Measurements from ENCODE around the gene FAM53B.

Gene FAM53B

GRCh38 chr10:124595143-124595883, 148.9 kb downstream of the FAM53B start:
- Histone ChIP-seq H3K23ac (ENCODE audit: low read length) (no peak overlapping the region), H4K8ac (ENCODE audit: low read depth, low read length) (no peak overlapping the region), H3K4ac (ENCODE audit: low read depth, low read length) (no peak overlapping the region), H3K4me1 (ENCODE audit: control insufficient read depth in 1 of 2, insufficient read depth in 2 of 2, low read length in 2 of 2) (no peaks in the 10 kb centered on the region), H2BK5ac (ENCODE audit: low read depth, low read length, poor library complexity) (no peak overlapping the region), H2BK12ac (ENCODE audit: low read length) (no peak overlapping the region), H3K27ac (ENCODE audit: low read depth, low read length) (no peak overlapping the region), H3K4me3 (ENCODE audit: low read depth, low read length) (no peak overlapping the region), H4K12ac (ENCODE audit: low read depth, low read length) (no peak overlapping the region), H2AK5ac (ENCODE audit: low read length) (no peak overlapping the region), H3K27me3 (ENCODE audit: insufficient read depth, low read length) (no peaks in the 10 kb centered on the region), H3K9ac (ENCODE audit: low read length) (no peak overlapping the region), H3K4me2 (ENCODE audit: low read length) (no peak overlapping the region), H3K9me3 (ENCODE audit: insufficient read depth, low read depth, low read length) (peaks cover 1% of the 10 kb centered on the region), H3K79me1 (ENCODE audit: low read length) (no peaks in the 10 kb centered on the region), H2BK120ac (ENCODE audit: insufficient read depth, low read length, poor library complexity) (no peak overlapping the region), H4K91ac (ENCODE audit: low read depth, low read length) (no peak overlapping the region), H3K14ac (ENCODE audit: low read length) (no peak overlapping the region), H3K79me2 (ENCODE audit: control insufficient read depth, insufficient read depth, low read length, poor library complexity) (no peaks in the 10 kb centered on the region), H2AFZ (ENCODE audit: insufficient read depth, low read length, poor library complexity) (no peak overlapping the region), H3K18ac (ENCODE audit: low read length) (no peak overlapping the region), H3K36me3 (ENCODE audit: control insufficient read depth in 1 of 2, insufficient read depth in 2 of 2, low read length in 2 of 2) (no peaks in the 10 kb centered on the region)
- no peak for DNase-seq
- no CpG with 5 or more reads among the region's 9 CpGs for WGBS (ENCODE audit: extremely low coverage, insufficient coverage, insufficient read length)

- Histone ChIP-seq H2BK12ac (ENCODE audit: low read length) (no peak overlapping the region), H3K27me3 (ENCODE audit: insufficient read depth, low read length) (no peaks in the 10 kb centered on the region), H3K4me1 (ENCODE audit: control insufficient read depth in 1 of 2, insufficient read depth in 2 of 2, low read length in 2 of 2) (peaks cover 0 to 1% of the 10 kb centered on the region in 2 experiments), H3K4me3 (ENCODE audit: low read depth, low read length) (no peak overlapping the region), H3K18ac (ENCODE audit: low read length) (no peak overlapping the region), H3K4ac (ENCODE audit: low read depth, low read length) (no peak overlapping the region), H3K27ac (ENCODE audit: low read depth, low read length) (no peak overlapping the region), H3K4me2 (ENCODE audit: low read length) (no peak overlapping the region), H2BK120ac (ENCODE audit: insufficient read depth, low read length, poor library complexity) (no peak overlapping the region), H3K9me3 (ENCODE audit: insufficient read depth, low read depth, low read length) (peaks cover 1% of the 10 kb centered on the region), H4K12ac (ENCODE audit: low read depth, low read length) (no peak overlapping the region), H2BK5ac (ENCODE audit: low read depth, low read length, poor library complexity) (no peak overlapping the region), H3K79me2 (ENCODE audit: control insufficient read depth, insufficient read depth, low read length, poor library complexity) (no peaks in the 10 kb centered on the region), H3K9ac (ENCODE audit: low read length) (no peak overlapping the region), H4K91ac (ENCODE audit: low read depth, low read length) (no peak overlapping the region), H2AFZ (ENCODE audit: insufficient read depth, low read length, poor library complexity) (no peak overlapping the region), H4K8ac (ENCODE audit: low read depth, low read length) (no peak overlapping the region), H3K79me1 (ENCODE audit: low read length) (no peaks in the 10 kb centered on the region), H3K36me3 (ENCODE audit: control insufficient read depth in 1 of 2, insufficient read depth in 2 of 2, low read length in 2 of 2) (no peaks in the 10 kb centered on the region), H3K23ac (ENCODE audit: low read length) (no peak overlapping the region), H2AK5ac (ENCODE audit: low read length) (no peak overlapping the region), H3K14ac (ENCODE audit: low read length) (no peak overlapping the region)
- no CpG with 5 or more reads among the region's 6 CpGs for WGBS (ENCODE audit: extremely low coverage, insufficient coverage, insufficient read length)
- DNase-seq, result no peak
Measured at GRCh38 chr10:124594240-124594639, 149.9 kb downstream of the FAM53B start.

DNA sequence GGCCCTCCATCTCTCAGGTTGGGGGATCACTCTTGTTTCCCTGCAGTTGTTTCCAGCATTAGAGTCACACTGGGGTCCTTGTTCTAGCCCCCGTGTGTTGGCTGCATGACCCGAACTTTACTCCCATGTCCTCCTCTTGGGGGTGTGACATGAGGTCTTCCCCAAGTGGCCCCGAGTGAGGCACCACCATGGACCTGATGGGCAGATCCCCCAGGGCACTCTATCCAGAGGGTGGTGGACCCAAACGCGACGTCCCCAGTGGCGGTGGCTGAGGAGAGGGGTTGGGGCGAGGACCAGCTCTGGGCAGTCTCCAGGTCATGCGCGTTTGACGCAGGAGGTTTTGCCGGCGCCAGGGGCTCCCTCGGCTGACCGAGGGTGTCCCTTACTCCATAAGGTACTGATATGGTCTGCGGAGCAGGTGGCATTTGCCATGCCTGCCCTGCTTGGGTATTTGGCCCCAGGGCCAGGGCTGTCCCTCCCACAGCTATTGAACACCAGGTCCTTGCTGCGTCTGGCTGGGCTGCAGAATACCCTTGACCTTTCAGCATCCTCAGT, 150.7 kb downstream of the FAM53B start:
- H3K4me3 ChIP-seq (ENCODE audit: low read depth, low read length), result no peak overlapping the region
- H3K9me3 ChIP-seq (ENCODE audit: insufficient read depth, low read depth, low read length), result peaks cover 1% of the 10 kb centered on the region
- no CpG with 5 or more reads among the region's 17 CpGs for WGBS (ENCODE audit: extremely low coverage, insufficient coverage, insufficient read length)
- no peaks in the 10 kb centered on the region for H3K79me2 ChIP-seq (ENCODE audit: control insufficient read depth, insufficient read depth, low read length, poor library complexity)
- H2AK5ac ChIP-seq (ENCODE audit: low read length), result no peak overlapping the region
- no peaks in the 10 kb centered on the region for H3K79me1 ChIP-seq (ENCODE audit: low read length)
- DNase-seq, result no peak
- no peak overlapping the region for H3K23ac ChIP-seq (ENCODE audit: low read length)
- H2BK120ac ChIP-seq (ENCODE audit: insufficient read depth, low read length, poor library complexity), result no peak overlapping the region
- H3K9ac ChIP-seq (ENCODE audit: low read length), result no peak overlapping the region
- no peaks in the 10 kb centered on the region for H3K27me3 ChIP-seq (ENCODE audit: insufficient read depth, low read length)
- H2AFZ ChIP-seq (ENCODE audit: insufficient read depth, low read length, poor library complexity), result no peak overlapping the region
- H3K4me2 ChIP-seq (ENCODE audit: low read length), result no peak overlapping the region
- H4K12ac ChIP-seq (ENCODE audit: low read depth, low read length), result no peak overlapping the region
- H3K14ac ChIP-seq (ENCODE audit: low read length), result no peak overlapping the region
- no peak overlapping the region for H3K4ac ChIP-seq (ENCODE audit: low read depth, low read length)
- peaks cover 6 to 8% of the 10 kb centered on the region in 2 experiments for H3K4me1 ChIP-seq (ENCODE audit: control insufficient read depth in 1 of 2, insufficient read depth in 2 of 2, low read length in 2 of 2)
- no peak overlapping the region for H2BK5ac ChIP-seq (ENCODE audit: low read depth, low read length, poor library complexity)
- no peak overlapping the region for H3K18ac ChIP-seq (ENCODE audit: low read length)
- no peaks in the 10 kb centered on the region for H3K36me3 ChIP-seq (ENCODE audit: control insufficient read depth in 1 of 2, insufficient read depth in 2 of 2, low read length in 2 of 2)
- H4K91ac ChIP-seq (ENCODE audit: low read depth, low read length), result no peak overlapping the region
- H2BK12ac ChIP-seq (ENCODE audit: low read length), result no peak overlapping the region
- no peak overlapping the region for H4K8ac ChIP-seq (ENCODE audit: low read depth, low read length)
- H3K27ac ChIP-seq (ENCODE audit: low read depth, low read length), result no peak overlapping the region

GRCh38 chr10:124592736-124593430, 151.3 kb downstream of the FAM53B start:
- no peak for DNase-seq
- no peak overlapping the region for H3K18ac ChIP-seq (ENCODE audit: low read length)
- no peak overlapping the region for H4K12ac ChIP-seq (ENCODE audit: low read depth, low read length)
- H3K4ac ChIP-seq (ENCODE audit: low read depth, low read length), result no peak overlapping the region
- H3K79me1 ChIP-seq (ENCODE audit: low read length), result no peaks in the 10 kb centered on the region
- no peak overlapping the region for H3K23ac ChIP-seq (ENCODE audit: low read length)
- no peak overlapping the region for H2BK5ac ChIP-seq (ENCODE audit: low read depth, low read length, poor library complexity)
- H3K79me2 ChIP-seq (ENCODE audit: control insufficient read depth, insufficient read depth, low read length, poor library complexity), result no peaks in the 10 kb centered on the region
- no peak overlapping the region for H4K91ac ChIP-seq (ENCODE audit: low read depth, low read length)
- no peaks in the 10 kb centered on the region for H3K27me3 ChIP-seq (ENCODE audit: insufficient read depth, low read length)
- H3K4me1 ChIP-seq (ENCODE audit: control insufficient read depth in 1 of 2, insufficient read depth in 2 of 2, low read length in 2 of 2), result peaks cover 6 to 8% of the 10 kb centered on the region in 2 experiments
- H3K27ac ChIP-seq (ENCODE audit: low read depth, low read length), result no peak overlapping the region
- no peak overlapping the region for H2BK120ac ChIP-seq (ENCODE audit: insufficient read depth, low read length, poor library complexity)
- H3K9me3 ChIP-seq (ENCODE audit: insufficient read depth, low read depth, low read length), result no peaks in the 10 kb centered on the region
- no peak overlapping the region for H2AFZ ChIP-seq (ENCODE audit: insufficient read depth, low read length, poor library complexity)
- H4K8ac ChIP-seq (ENCODE audit: low read depth, low read length), result no peak overlapping the region
- no peak overlapping the region for H2AK5ac ChIP-seq (ENCODE audit: low read length)
- no CpG with 5 or more reads among the region's 26 CpGs for WGBS (ENCODE audit: extremely low coverage, insufficient coverage, insufficient read length)
- no peak overlapping the region for H3K4me3 ChIP-seq (ENCODE audit: low read depth, low read length)
- no peaks in the 10 kb centered on the region for H3K36me3 ChIP-seq (ENCODE audit: control insufficient read depth in 1 of 2, insufficient read depth in 2 of 2, low read length in 2 of 2)
- no peak overlapping the region for H2BK12ac ChIP-seq (ENCODE audit: low read length)
- no peak overlapping the region for H3K9ac ChIP-seq (ENCODE audit: low read length)
- no peak overlapping the region for H3K4me2 ChIP-seq (ENCODE audit: low read length)
- no peak overlapping the region for H3K14ac ChIP-seq (ENCODE audit: low read length)
